Neural cell (in vitro differentiated cells): ENCODE measurements around the gene PTGES.

Source experiments
- CTCF ChIP-seq: fragments of 450-650 bp; IDR thresholded peaks from 2 replicates; pipeline ENCODE4 v1.5.1; 2014; ENCODE audit warnings: antibody characterized with exemption, mild to moderate bottlenecking, moderate library complexity; ENCODE audit not compliant: poor library complexity, severe bottlenecking
- POLR2AphosphoS5 ChIP-seq: IDR thresholded peaks from 2 replicates; pipeline ENCODE4 v1.6.1; 2012

GRCh38 chr9:129736334-129736733 lies 16.5 kb downstream of the PTGES start:
- TF ChIP-seq CTCF: no peak
- no peak for TF ChIP-seq POLR2AphosphoS5
